ENCODE measurements around the gene STK4.

STK4 gene

GRCh38 chr20:44981736-44982406 lies 15.6 kb downstream of the STK4 start:
- no peak for TF ChIP-seq CTCF (conservative IDR thresholded peaks at IDR 0.05; ENCODE audit: low read depth, low read length)
- H3K4me3 ChIP-seq (ENCODE audit: low read length), result no peak overlapping the region
- DNase-seq (ENCODE audit: low read depth), result no peak

GRCh38 chr20:44983093-44983674 lies 16.9 kb downstream of the STK4 start:
- DNase-seq (ENCODE audit: low read depth), result no peak
- TF ChIP-seq CTCF (conservative IDR thresholded peaks at IDR 0.05; ENCODE audit: low read depth, low read length), result no peak
- H3K4me3 ChIP-seq (ENCODE audit: low read length), result no peak overlapping the region

GRCh38 chr20:44988631-44989171 lies 22.4 kb downstream of the STK4 start:
- TF ChIP-seq CTCF (conservative IDR thresholded peaks at IDR 0.05; ENCODE audit: low read depth, low read length), result no peak
- no peak overlapping the region for H3K4me3 ChIP-seq (ENCODE audit: low read length)
- no peak for DNase-seq (ENCODE audit: low read depth)

GRCh38 chr20:44990425-44990824 lies 24.1 kb downstream of the STK4 start:
- H3K4me3 ChIP-seq (ENCODE audit: low read length), result no peak overlapping the region
- no peak for DNase-seq (ENCODE audit: low read depth)
- TF ChIP-seq CTCF (conservative IDR thresholded peaks at IDR 0.05; ENCODE audit: low read depth, low read length), result no peak

- TF ChIP-seq CTCF (conservative IDR thresholded peaks at IDR 0.05; ENCODE audit: low read depth, low read length), result no peak
- DNase-seq (ENCODE audit: low read depth), result no peak
- H3K4me3 ChIP-seq (ENCODE audit: low read length), result no peak overlapping the region
Observed at GRCh38 chr20:44990957-44991356, 24.6 kb downstream of the STK4 start.

GRCh38 chr20:44993343-44993742 lies 27.0 kb downstream of the STK4 start:
- no peak for TF ChIP-seq CTCF (conservative IDR thresholded peaks at IDR 0.05; ENCODE audit: low read depth, low read length)
- no peak overlapping the region for H3K4me3 ChIP-seq (ENCODE audit: low read length)
- DNase-seq (ENCODE audit: low read depth), result no peak

- TF ChIP-seq CTCF (conservative IDR thresholded peaks at IDR 0.05; ENCODE audit: low read depth, low read length), result no peak
- DNase-seq (ENCODE audit: low read depth), result no peak
- no peak overlapping the region for H3K4me3 ChIP-seq (ENCODE audit: low read length)
Observed at GRCh38 chr20:44997171-44997570, 30.9 kb downstream of the STK4 start.
